Naive B cell (primary cell): ENCODE data around the gene ANKFN1. TPM values are rescaled to one million over a fixed set of nuclear protein-coding genes. Genes with fewer than 3 reads are reported as not detected.
"Not testable (repeated sequence)": the region's sequence is repeated elsewhere in the genome, so short reads cannot be mapped to it uniquely, and the experiment has no call there.

Source experiments
- ATAC-seq, 2 donors: fragments of 150-1000 bp; cut with Tn5 transposase; 2 replicates each; pipeline ENCODE4 v1.10.0; 2021; ENCODE audit warnings: low read depth in 2 of 2, mild to moderate bottlenecking in 2 of 2, moderate library complexity in 2 of 2
- DNase-seq: peaks from one replicate; pipeline ENCODE4 v3.0.0; 2022
- H3K27ac Mint-ChIP-seq, 6 donors: one replicate each; pipeline ENCODE4 v1.8.0; 2020 to 2022; ENCODE audit warnings: mild to moderate bottlenecking in 6 of 6, mixed read lengths in 6 of 6, moderate library complexity in 5 of 6, inconsistent platforms in 2 of 6
- H3K27me3 Mint-ChIP-seq, 3 donors: one replicate each; pipeline ENCODE4 v1.8.0; 2021 to 2022; ENCODE audit warnings: mixed read lengths in 3 of 3, mild to moderate bottlenecking in 1 of 3
- H3K36me3 Mint-ChIP-seq, 2 donors: one replicate each; pipeline ENCODE4 v1.8.0; 2020 to 2022; ENCODE audit warnings: mixed read lengths in 2 of 2, inconsistent platforms in 1 of 2, mild to moderate bottlenecking in 1 of 2
- H3K4me1 Mint-ChIP-seq, 3 donors: one replicate each; pipeline ENCODE4 v1.8.0; 2020 to 2022; ENCODE audit warnings: mixed read lengths in 3 of 3, inconsistent platforms in 1 of 3, mild to moderate bottlenecking in 1 of 3, moderate library complexity in 1 of 3
- H3K4me3 Mint-ChIP-seq, 8 donors: one replicate each; pipeline ENCODE4 v1.8.0; 2020 to 2022; ENCODE audit warnings: mild to moderate bottlenecking in 8 of 8, mixed read lengths in 8 of 8, moderate library complexity in 8 of 8, inconsistent platforms in 2 of 8
- H3K9me3 Mint-ChIP-seq, 7 donors: one replicate each; pipeline ENCODE4 v1.8.0; 2020 to 2022; ENCODE audit warnings: mixed read lengths in 7 of 7, mild to moderate bottlenecking in 5 of 7, inconsistent platforms in 2 of 7, moderate library complexity in 1 of 7
- polyA plus RNA-seq, 6 donors: library from polyadenylated mRNA; unstranded; fragments of 300-500 nt; fragmentation: Illumina TruSeq; gene quantifications; one replicate each; pipeline ENCODE4 v1.2.3, GENCODE V29; 2021; ENCODE audit warnings: low read depth in 6 of 6

The ANKFN1 gene
- polyA plus RNA-seq, 6 donors from 2014 or later = not detected

DNA sequence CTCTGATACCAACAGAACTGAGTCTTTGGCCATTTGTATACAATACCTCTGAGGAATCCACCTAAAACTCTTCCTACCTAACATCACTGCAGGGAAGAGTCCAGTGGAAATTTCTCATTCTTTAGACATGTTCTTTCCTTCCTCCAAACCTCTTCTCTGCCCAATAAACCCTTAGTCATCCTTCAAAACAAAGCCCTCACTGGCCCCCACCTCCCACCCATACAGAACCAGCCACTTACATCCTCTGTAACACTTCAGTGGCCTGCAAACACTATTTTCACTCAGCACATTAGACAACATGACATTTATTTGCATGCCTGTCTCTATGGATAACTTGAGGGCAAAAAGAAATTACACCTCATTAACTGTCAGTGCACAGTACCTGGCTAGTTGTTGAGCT is 239.9 kb downstream of the ANKFN1 start:
- DNase-seq (no peak), ATAC-seq (no peak)
- Mint-ChIP-seq H3K27ac (no peak overlapping the region), H3K36me3 (no peaks in the 10 kb centered on the region), H3K4me1 (no peaks in the 10 kb centered on the region), H3K9me3 (peaks cover 0 to 12% (median 6%) of the 10 kb centered on the region in 7 donors), H3K27me3 (peaks cover 0 to 5% (median 0%) of the 10 kb centered on the region in 3 donors), H3K4me3 (no peak overlapping the region)

DNA sequence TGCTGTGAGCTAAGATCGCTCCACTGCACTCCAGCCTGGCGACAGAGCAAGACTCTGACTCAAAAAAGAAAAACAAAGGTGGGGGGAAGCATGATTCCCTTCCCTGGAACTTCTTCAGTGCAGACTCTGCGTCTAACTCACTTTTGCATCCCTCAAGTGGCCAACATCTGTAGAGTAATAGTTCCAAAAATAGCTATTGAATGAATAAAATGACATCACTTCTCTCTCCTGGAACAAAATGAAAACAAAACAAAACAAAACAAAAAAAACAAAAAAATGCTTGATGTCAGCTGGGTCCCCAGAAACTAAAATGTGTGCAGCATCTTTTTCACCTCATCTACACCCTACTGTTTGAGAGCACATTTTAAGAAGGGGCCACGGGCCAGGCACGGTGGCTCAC is 242.5 kb downstream of the ANKFN1 start:
- Mint-ChIP-seq H3K4me1 (no peaks in the 10 kb centered on the region), H3K27me3 (peaks cover 0 to 5% (median 0%) of the 10 kb centered on the region in 3 donors), H3K27ac (no peak overlapping the region)

DNA sequence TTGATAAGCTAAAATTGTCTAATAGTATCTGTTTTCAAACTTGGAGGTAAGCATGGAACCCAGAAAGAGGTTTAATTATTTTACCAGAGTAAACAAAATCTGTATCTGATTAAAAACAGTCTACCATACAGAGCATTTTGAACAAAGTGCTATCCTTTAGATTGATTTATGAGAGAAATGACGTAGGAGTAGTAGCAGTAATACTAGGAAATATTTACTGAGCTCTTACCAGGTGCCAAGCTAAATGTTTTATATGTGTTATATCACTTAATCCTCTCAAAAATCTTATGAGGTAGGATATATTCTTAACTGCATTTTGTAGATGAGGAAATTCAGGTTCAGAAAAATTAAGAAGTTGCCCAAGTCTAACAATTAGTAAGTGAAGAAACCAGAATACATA is 253.8 kb downstream of the ANKFN1 start:
- ATAC-seq = no peak
- H3K4me3 Mint-ChIP-seq = no peak overlapping the region
- no peak overlapping the region for H3K27ac Mint-ChIP-seq
- H3K9me3 Mint-ChIP-seq = peaks cover 2 to 10% (median 7%) of the 10 kb centered on the region in 7 donors
- peaks cover 14 to 25% (median 18%) of the 10 kb centered on the region in 3 donors for H3K27me3 Mint-ChIP-seq
- no peaks in the 10 kb centered on the region for H3K36me3 Mint-ChIP-seq
- no peak for DNase-seq
- H3K4me1 Mint-ChIP-seq = no peaks in the 10 kb centered on the region

More for the DNA sequence above, 242.5 kb downstream of the ANKFN1 start:
- Mint-ChIP-seq H3K36me3 (no peaks in the 10 kb centered on the region), H3K9me3 (peaks cover 0 to 5% (median 3%) of the 10 kb centered on the region in 7 donors), H3K4me3 (no peak overlapping the region)
- ATAC-seq (no peak), DNase-seq (no peak)

DNA sequence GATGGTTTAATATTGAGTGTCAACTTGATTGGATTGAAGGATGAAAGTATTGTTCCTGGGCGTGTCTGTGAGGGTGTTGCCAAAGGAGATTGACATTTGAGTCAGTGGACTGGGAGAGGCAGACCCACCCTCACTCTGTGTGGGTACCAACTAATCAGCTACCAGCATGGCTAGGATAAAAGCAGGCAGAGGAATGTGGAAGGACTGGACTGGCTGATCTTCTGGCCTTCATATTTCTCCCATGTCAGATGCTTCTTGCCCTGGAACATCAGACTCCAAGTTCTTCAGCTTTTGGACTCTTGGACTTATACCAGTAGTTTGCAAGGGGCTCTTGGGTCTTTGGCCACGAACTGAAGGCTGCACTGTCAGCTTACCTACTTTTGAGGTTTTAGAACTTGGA is 259.1 kb downstream of the ANKFN1 start:
- DNase-seq, ATAC-seq, H3K36me3 Mint-ChIP-seq, H3K4me3 Mint-ChIP-seq, H3K4me1 Mint-ChIP-seq, H3K27ac Mint-ChIP-seq: not testable (repeated sequence)
- peaks cover 0 to 17% (median 7%) of the 10 kb centered on the region in 3 donors for H3K27me3 Mint-ChIP-seq
- peaks cover 11 to 21% (median 13%) of the 10 kb centered on the region in 7 donors for H3K9me3 Mint-ChIP-seq

DNA sequence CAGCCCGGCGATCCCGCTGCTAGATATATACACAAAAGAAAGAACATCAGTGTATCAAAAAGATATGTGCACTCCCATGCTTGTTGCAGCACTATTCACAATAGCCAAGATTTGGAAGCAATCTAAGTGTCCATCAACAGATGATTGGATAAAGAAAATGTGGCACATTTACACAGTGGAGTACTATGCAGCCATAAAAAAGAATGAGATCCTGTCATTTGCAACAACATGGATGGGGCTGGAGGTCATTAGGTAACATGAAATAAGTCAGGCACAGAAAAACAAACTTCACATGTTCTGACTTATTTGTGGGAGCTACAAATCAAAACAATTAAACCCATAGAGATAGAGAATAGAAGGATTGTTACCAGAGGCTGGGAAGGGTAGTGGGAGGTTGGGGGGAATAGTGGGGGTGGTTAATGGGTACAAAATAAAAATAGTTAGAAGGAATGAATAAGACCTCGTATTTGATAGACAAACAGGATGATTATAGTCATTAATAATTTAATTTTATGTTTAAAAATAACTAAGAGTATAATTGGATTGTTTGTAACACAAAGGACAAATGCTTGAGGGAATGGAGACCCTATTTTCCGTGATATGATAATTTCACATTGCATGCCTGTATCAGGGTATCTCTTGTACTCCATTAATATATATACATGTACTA is 263.5 kb downstream of the ANKFN1 start:
- H3K4me3 Mint-ChIP-seq = no peak overlapping the region
- ATAC-seq (no peak), DNase-seq (no peak)
- H3K27ac Mint-ChIP-seq = no peak overlapping the region
- H3K36me3 Mint-ChIP-seq = peaks cover 0 to 9% of the 10 kb centered on the region in 2 donors
- peaks cover 0 to 12% (median 7%) of the 10 kb centered on the region in 3 donors for H3K27me3 Mint-ChIP-seq
- peaks cover 8 to 21% (median 11%) of the 10 kb centered on the region in 7 donors for H3K9me3 Mint-ChIP-seq
- H3K4me1 Mint-ChIP-seq = no peaks in the 10 kb centered on the region

DNA sequence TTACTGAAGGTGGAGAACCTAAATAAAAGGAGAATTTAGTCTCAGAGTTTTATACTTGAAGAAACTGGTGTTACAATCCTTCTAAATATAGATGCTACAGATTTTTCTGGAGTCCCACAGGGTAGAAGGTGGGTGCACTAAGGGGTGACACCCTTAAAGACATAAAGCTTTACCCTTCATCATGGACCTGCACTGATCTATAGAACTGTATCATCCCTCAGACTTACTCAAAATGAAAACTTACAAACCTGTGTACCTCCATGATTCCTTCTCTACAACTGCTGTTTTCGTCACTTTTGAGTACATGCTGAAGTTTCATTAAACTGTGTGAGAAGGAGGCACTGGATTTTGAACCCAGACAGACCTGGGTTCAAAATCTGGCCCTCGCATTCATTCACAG is 270.7 kb downstream of the ANKFN1 start:
- ATAC-seq = no peak
- Mint-ChIP-seq H3K27ac (no peak overlapping the region), H3K27me3 (peaks cover 0 to 7% (median 0%) of the 10 kb centered on the region in 3 donors), H3K4me3 (no peak overlapping the region), H3K9me3 (no peaks in the 10 kb centered on the region), H3K36me3 (no peaks in the 10 kb centered on the region), H3K4me1 (no peaks in the 10 kb centered on the region)
- DNase-seq = no peak

DNA sequence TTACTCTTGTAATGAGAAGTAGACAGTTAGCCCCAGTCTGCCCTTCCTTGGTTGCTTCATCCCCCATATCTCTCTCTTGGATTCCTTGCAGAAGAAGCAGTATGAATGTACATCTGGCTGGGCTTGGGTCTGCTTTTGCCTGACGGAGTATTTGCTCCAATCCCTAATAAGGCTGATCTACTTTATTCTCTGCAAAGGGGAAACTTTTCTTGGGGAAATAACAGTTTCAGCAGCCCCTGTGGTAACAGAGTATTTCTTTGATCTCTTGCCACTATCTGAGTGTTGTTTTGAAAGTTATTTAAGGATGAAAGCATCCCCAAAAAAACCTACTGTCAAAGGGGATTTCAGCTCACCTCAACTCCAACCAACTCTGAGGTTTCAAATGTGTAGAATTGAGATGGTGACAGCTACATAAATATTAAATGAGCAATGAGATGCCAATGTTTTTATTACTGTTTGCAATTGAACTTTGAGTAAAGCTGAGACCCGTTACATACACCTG is 271.3 kb downstream of the ANKFN1 start:
- DNase-seq = no peak
- no peak for ATAC-seq
- no peaks in the 10 kb centered on the region for H3K9me3 Mint-ChIP-seq
- no peaks in the 10 kb centered on the region for H3K4me1 Mint-ChIP-seq
- H3K27ac Mint-ChIP-seq = no peak overlapping the region
- H3K36me3 Mint-ChIP-seq = no peaks in the 10 kb centered on the region
- H3K4me3 Mint-ChIP-seq = no peak overlapping the region
- H3K27me3 Mint-ChIP-seq = peaks cover 0 to 7% (median 0%) of the 10 kb centered on the region in 3 donors

DNA sequence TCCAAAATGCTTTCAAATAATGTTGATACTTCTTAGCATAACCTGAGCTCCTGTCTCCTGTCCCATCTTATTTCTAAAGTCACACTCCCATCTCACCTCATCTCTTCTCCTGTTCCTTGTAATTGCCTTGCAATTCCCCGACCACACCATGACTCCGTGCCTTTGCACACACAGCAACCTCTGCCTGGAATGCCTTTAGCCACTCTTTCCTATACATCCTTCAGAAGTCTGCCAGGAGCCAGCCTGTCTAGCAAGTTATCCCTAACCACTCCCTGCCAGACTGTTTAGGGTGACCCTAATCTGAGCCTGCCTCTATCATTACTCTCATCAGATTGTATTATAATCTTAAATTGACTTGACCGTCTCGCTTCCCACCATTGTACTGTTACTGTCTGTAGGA is 272.2 kb downstream of the ANKFN1 start:
- no peak for ATAC-seq
- no peak overlapping the region for H3K27ac Mint-ChIP-seq
- no peaks in the 10 kb centered on the region for H3K9me3 Mint-ChIP-seq
- no peaks in the 10 kb centered on the region for H3K36me3 Mint-ChIP-seq
- no peaks in the 10 kb centered on the region for H3K4me1 Mint-ChIP-seq
- H3K27me3 Mint-ChIP-seq = peaks cover 0 to 7% (median 0%) of the 10 kb centered on the region in 3 donors
- no peak for DNase-seq
- H3K4me3 Mint-ChIP-seq = no peak overlapping the region

DNA sequence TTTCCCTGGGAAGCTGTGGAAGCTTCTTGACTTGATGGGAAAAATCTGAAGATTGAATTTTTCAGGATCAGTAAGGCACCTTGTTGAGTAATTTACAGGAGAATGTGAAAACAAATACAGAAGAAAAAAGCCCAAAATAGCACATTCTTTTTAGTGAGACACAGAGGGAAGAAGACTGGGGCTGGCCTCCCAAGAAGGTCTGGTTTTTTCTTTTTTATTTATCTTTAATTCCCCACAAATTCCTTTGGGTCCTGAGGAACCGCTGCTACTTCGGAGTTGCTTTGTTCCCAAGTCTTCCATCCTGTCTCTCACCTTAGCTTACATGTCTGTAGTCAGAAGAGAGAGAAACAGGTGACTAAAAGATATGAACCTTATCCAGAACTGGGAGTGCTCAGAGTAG is 273.6 kb downstream of the ANKFN1 start:
- DNase-seq (no peak), ATAC-seq (no peak)
- H3K36me3 Mint-ChIP-seq = no peaks in the 10 kb centered on the region
- peaks cover 0 to 7% (median 0%) of the 10 kb centered on the region in 3 donors for H3K27me3 Mint-ChIP-seq
- H3K27ac Mint-ChIP-seq = no peak overlapping the region
- H3K9me3 Mint-ChIP-seq = no peaks in the 10 kb centered on the region
- no peaks in the 10 kb centered on the region for H3K4me1 Mint-ChIP-seq
- H3K4me3 Mint-ChIP-seq = no peak overlapping the region

DNA sequence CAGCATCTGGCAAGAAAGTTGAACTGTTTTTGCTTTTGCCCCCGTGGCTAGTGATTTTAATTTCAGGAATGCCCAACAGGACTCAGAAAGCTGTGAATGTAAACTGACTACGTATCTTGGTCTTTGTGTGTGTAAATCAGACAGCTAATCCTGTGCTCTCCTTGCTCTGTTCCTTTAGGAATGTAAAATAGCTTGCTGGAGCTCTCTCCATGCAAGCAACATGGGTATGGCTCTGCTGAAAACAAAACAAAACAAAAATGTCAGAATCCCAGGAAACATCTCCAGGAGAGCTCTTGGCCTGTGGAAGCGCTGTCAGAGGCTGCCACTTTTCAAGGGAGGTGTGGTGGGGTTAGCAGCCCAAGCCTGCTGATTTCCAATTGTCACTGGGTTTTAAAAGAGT is 278.5 kb downstream of the ANKFN1 start:
- Mint-ChIP-seq H3K36me3 (no peaks in the 10 kb centered on the region), H3K4me1 (no peaks in the 10 kb centered on the region), H3K27me3 (no peaks in the 10 kb centered on the region), H3K9me3 (no peaks in the 10 kb centered on the region), H3K4me3 (no peak overlapping the region), H3K27ac (no peak overlapping the region)
- DNase-seq = no peak
- ATAC-seq = no peak

DNA sequence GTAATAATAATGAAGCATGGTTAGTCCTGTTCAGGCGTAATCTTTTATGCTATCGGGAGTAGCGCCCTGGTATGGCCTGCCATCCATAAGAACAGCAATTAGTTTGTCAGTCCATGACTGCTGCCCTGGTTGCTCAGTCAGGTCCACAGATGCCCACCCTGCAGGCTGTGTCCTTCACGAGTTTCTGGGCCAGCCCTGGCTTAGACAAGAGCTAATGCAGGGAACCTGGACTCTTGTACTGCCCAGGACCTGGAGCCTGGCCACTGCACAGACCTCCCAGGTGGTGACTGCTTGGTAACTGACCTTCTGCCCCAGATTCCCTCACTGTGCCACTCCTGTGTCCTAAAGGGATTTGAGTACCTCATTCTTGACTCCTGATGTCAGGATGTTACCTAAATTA is 279.2 kb downstream of the ANKFN1 start:
- Mint-ChIP-seq H3K4me3 (no peak overlapping the region), H3K36me3 (no peaks in the 10 kb centered on the region), H3K9me3 (no peaks in the 10 kb centered on the region), H3K27me3 (no peaks in the 10 kb centered on the region), H3K27ac (no peak overlapping the region), H3K4me1 (no peaks in the 10 kb centered on the region)
- no peak for DNase-seq
- ATAC-seq = no peak

DNA sequence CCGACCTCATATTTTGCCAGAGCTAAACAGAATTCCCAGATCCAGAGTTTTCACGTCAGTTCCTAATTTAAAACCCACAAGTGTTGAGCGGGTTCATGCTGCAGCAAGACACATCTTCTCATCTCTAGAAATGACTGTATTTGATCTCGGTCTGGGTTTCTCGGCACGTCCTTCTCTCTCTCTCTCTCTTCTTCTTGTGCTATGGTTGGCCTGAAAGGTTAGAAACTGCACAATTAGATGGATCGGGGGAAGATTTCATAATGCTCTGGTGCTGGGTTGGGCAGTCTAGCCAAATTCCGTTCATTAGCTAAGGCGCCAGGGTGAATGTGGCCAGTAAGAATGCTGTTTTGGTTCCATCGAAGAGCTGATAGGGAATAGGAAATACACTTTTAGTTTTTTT is 281.3 kb downstream of the ANKFN1 start:
- peaks cover 0 to 3% (median 0%) of the 10 kb centered on the region in 3 donors for H3K27me3 Mint-ChIP-seq
- no peak for ATAC-seq
- DNase-seq = no peak
- no peaks in the 10 kb centered on the region for H3K4me1 Mint-ChIP-seq
- no peak overlapping the region for H3K27ac Mint-ChIP-seq
- H3K36me3 Mint-ChIP-seq = no peaks in the 10 kb centered on the region
- H3K4me3 Mint-ChIP-seq = no peak overlapping the region
- H3K9me3 Mint-ChIP-seq = no peaks in the 10 kb centered on the region

DNA sequence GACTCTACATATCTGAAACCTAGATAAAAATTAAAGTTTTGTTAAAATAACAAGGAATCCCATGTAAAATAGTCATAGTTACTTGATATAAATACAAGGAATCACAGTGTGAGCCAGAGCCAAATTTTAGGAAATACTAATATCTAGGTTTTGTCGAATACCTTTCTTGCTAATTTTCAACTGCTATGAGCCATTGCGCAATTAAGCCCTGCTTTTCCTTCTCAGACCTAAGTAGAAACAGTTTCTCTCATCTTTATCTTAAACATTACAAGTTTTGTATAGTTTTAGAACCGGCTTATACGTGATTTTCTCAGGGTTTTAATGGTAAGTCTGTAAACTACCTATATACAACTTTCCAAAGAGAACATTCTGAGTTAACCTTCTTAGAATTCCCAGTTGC is 282.9 kb downstream of the ANKFN1 start:
- DNase-seq (no peak), ATAC-seq (no peak)
- Mint-ChIP-seq H3K27ac (no peak overlapping the region), H3K36me3 (no peaks in the 10 kb centered on the region), H3K4me3 (no peak overlapping the region), H3K9me3 (no peaks in the 10 kb centered on the region), H3K27me3 (peaks cover 0 to 3% (median 0%) of the 10 kb centered on the region in 3 donors), H3K4me1 (no peaks in the 10 kb centered on the region)

DNA sequence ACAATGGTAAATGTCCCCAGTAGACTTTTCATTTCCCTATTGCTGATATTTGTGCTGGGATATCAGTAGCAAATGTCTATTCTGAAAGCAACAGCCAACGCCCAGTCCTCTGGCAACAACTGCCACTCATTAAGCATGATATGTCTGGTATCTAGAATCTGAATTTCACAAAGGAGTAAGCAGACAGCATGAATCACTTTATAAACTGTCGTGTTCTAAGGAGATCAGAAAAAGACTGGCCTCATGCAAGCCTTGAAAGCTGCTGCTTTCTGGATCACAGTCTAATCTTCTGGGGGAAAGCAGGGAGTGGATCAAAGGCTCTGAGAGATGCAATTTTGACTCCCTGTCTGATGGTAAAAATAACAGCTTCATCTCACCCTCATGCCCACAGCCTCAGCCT is 287.1 kb downstream of the ANKFN1 start:
- no peak overlapping the region for H3K27ac Mint-ChIP-seq
- H3K36me3 Mint-ChIP-seq = no peaks in the 10 kb centered on the region
- H3K4me1 Mint-ChIP-seq = no peaks in the 10 kb centered on the region
- no peak for DNase-seq
- H3K27me3 Mint-ChIP-seq = peaks cover 0 to 3% (median 0%) of the 10 kb centered on the region in 3 donors
- no peaks in the 10 kb centered on the region for H3K9me3 Mint-ChIP-seq
- no peak for ATAC-seq
- no peak overlapping the region for H3K4me3 Mint-ChIP-seq
